Measurements from ENCODE around the gene CFAP99. TPM values are rescaled to one million over a fixed set of nuclear protein-coding genes. Genes with fewer than 3 reads are reported as not detected.
A peak's percentile ranks its signal among the peaks of the same experiment; 100 is the strongest.

The CFAP99 gene
- total RNA-seq, 1 donor from 2014 or later, result not detected

- Mint-ChIP-seq H3K36me3 (no peaks in the 10 kb centered on the region), H3K27ac (no peak overlapping the region), H3K9me3 (peaks cover 4% of the 10 kb centered on the region), H3K4me1 (peaks cover 28% of the 10 kb centered on the region), H3K4me3 (peak overlapping the region; percentile 59), H3K27me3 (ENCODE audit: insufficient read depth, low read depth) (peaks cover 22% of the 10 kb centered on the region)
- Histone ChIP-seq H3K4me2 (peak overlapping the region; percentile 80), H3K27ac (no peak overlapping the region), H3K9me3 (ENCODE audit: low read depth) (no peaks in the 10 kb centered on the region), H3K36me3 (no peaks in the 10 kb centered on the region), H4K20me1 (ENCODE audit: low read depth) (peaks cover 12% of the 10 kb centered on the region), H3K4me3 (no peak overlapping the region), H3F3A (ENCODE audit: low read depth) (peaks cover 9% of the 10 kb centered on the region), H3K79me2 (ENCODE audit: low read depth) (no peaks in the 10 kb centered on the region), H3K27me3 (peaks cover 27% of the 10 kb centered on the region), H2AFZ (replicated peaks) (no peak overlapping the region), H3K9ac (no peak overlapping the region), H3K4me1 (peaks cover 16% of the 10 kb centered on the region)
- no peak for DNase-seq (ENCODE audit: low spot score)
- TF ChIP-seq EZH2phosphoT487 (IDR thresholded peaks at IDR 0.05) (no peak), EZH2 (IDR thresholded peaks at IDR 0.05) (no peak), CTCF (IDR thresholded peaks at IDR 0.05) (no peak)
Measured at GRCh38 chr4:2400841-2401609, 17.7 kb upstream of the CFAP99 start.

GRCh38 chr4:2401610-2401983, 17.2 kb upstream of the CFAP99 start:
- Histone ChIP-seq H3K9ac (no peak overlapping the region), H3K4me1 (peaks cover 20% of the 10 kb centered on the region), H3K27ac (no peak overlapping the region), H3K4me2 (peak overlapping the region; percentile 80), H4K20me1 (ENCODE audit: low read depth) (peaks cover 12% of the 10 kb centered on the region), H3F3A (ENCODE audit: low read depth) (peaks cover 11% of the 10 kb centered on the region), H3K4me3 (peak overlapping the region; percentile 39), H3K27me3 (peaks cover 27% of the 10 kb centered on the region), H3K9me3 (ENCODE audit: low read depth) (no peaks in the 10 kb centered on the region), H3K36me3 (no peaks in the 10 kb centered on the region), H3K79me2 (ENCODE audit: low read depth) (no peaks in the 10 kb centered on the region), H2AFZ (replicated peaks) (no peak overlapping the region)
- Mint-ChIP-seq H3K9me3 (peaks cover 4% of the 10 kb centered on the region), H3K4me1 (peaks cover 32% of the 10 kb centered on the region), H3K4me3 (peak overlapping the region; percentile 72), H3K36me3 (no peaks in the 10 kb centered on the region), H3K27me3 (ENCODE audit: insufficient read depth, low read depth) (peaks cover 22% of the 10 kb centered on the region), H3K27ac (no peak overlapping the region)
- DNase-seq (ENCODE audit: low spot score), result no peak
- TF ChIP-seq CTCF (IDR thresholded peaks at IDR 0.05) (no peak), EZH2 (IDR thresholded peaks at IDR 0.05) (no peak), EZH2phosphoT487 (IDR thresholded peaks at IDR 0.05) (no peak)

GRCh38 chr4:2402048-2402842, 16.5 kb upstream of the CFAP99 start:
- Histone ChIP-seq H3K9me3 (ENCODE audit: low read depth) (no peaks in the 10 kb centered on the region), H3K27me3 (peaks cover 27% of the 10 kb centered on the region), H3K27ac (no peak overlapping the region), H3K4me1 (peaks cover 22% of the 10 kb centered on the region), H3K79me2 (ENCODE audit: low read depth) (no peaks in the 10 kb centered on the region), H3K9ac (no peak overlapping the region), H2AFZ (replicated peaks) (no peak overlapping the region), H3F3A (ENCODE audit: low read depth) (peaks cover 17% of the 10 kb centered on the region), H3K4me2 (peak overlapping the region; percentile 80), H3K36me3 (no peaks in the 10 kb centered on the region), H3K4me3 (peak overlapping the region; percentile 39), H4K20me1 (ENCODE audit: low read depth) (peaks cover 12% of the 10 kb centered on the region)
- Mint-ChIP-seq H3K4me1 (peaks cover 38% of the 10 kb centered on the region), H3K9me3 (peaks cover 4% of the 10 kb centered on the region), H3K27me3 (ENCODE audit: insufficient read depth, low read depth) (peaks cover 22% of the 10 kb centered on the region), H3K36me3 (no peaks in the 10 kb centered on the region), H3K4me3 (peak overlapping the region; percentile 72), H3K27ac (peak overlapping the region; percentile 78)
- peak; percentile 94 for DNase-seq (ENCODE audit: low spot score)
- TF ChIP-seq CTCF (IDR thresholded peaks at IDR 0.05) (no peak), EZH2 (IDR thresholded peaks at IDR 0.05) (no peak), EZH2phosphoT487 (IDR thresholded peaks at IDR 0.05) (no peak)
